Measurements from ENCODE around the gene KDM5B.
A peak's percentile ranks its signal among the peaks of the same experiment; 100 is the strongest.

The KDM5B gene

DNA sequence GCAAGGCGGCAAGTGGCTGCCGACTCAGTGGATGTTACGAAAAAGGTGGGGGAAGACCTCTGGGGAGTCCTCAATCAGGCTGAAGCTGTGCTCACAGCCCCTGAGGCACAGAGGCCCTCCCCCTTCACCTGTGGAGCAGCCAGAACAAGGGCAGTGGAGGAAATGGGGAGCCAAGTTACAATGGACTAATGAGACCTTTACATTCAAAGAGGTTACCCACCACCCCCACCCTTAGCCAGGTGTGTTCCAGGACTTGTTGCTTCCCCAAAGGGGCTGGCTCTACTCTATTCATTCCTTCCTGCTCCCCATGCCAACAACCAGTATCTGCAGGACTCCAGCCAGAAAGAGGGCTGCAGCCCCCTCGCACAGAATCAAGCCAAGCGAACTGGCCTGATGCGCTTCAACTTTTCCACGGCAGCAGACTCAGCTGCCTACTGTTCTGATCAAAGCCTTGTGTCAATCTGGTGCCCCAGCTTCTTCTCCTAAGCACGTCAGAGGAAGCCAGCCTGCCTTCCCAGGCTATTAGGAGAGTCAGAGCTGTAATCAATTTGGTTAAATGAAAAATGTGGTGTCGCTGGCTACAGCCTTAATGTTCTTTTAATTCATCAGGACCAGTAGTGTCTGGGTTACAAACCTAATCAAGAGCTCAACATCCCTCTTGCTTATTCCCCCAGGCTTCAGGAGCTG, 96.1 kb downstream of the KDM5B start:
- DNase-seq = peak; percentile 29

GRCh38 chr1:202710070-202711045, 97.9 kb downstream of the KDM5B start, which contains the start of gene SYT2:
Gene SYT2 (minus strand): TSS chr1:202710454. CDS start chr1:202605772, 104,682 bp downstream.
- DNase-seq = peak; percentile 87

DNA sequence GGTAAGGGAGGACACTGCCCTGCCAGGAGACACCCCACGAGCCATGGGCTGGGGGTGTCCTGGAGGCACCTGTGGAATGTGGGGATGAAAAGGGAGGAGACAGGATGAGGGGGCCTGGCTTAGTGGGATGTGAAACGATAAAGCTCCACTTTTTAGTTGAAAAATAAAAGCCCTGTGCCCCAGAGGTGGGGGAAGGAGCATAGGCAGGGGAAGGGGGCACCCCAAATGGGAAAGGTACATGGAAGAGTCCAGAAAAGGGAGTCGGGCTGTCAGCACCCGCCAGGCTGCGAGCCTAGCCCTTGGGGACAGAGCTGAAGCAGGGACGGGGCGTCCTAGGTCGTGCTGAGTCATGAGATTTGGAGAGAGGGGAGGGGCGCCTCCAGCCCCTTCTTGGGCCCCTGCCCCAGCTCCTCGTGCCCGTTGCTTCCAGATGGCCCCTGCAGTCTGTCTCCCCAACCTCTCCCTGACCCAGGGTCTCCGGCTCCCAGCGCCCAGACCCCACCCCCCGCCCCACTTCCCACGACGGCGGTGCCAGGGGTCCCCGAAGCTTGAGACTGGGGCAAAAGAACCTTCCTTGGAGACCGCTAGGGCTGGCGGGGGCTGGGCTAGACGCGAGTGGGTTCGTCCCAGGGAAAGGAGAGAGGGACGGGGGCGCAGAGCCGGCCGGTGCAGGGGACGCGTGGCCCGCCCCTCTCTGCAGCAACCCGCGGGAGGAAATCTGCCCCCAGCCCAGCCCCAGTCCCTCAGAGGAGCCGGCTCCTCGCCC, 98.8 kb downstream of the KDM5B start:
- DNase-seq = no peak

GRCh38 chr1:202708456-202709275, 99.6 kb downstream of the KDM5B start:
- DNase-seq = no peak

GRCh38 chr1:202706851-202707250, 101.4 kb downstream of the KDM5B start:
- no peak for DNase-seq

DNA sequence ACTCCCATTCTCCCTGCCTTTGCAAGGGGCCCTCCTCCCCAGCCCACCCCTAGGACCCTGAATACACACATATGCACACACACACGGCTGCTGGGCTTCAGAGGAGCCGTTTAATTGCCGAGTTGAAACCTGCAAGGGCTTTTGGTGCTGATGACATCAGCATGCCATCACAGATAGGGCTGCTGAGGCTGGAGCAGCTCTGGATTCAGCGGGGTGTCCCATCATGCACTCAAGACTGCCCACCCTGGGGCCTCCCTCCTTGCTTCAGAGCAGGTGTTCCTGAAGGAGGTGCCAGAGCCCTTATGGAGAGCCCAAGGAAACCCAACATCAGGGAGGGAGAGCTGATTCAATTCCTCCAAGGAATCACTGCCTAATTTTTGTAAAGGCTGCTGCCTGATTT, 103.6 kb downstream of the KDM5B start:
- DNase-seq = no peak

DNA sequence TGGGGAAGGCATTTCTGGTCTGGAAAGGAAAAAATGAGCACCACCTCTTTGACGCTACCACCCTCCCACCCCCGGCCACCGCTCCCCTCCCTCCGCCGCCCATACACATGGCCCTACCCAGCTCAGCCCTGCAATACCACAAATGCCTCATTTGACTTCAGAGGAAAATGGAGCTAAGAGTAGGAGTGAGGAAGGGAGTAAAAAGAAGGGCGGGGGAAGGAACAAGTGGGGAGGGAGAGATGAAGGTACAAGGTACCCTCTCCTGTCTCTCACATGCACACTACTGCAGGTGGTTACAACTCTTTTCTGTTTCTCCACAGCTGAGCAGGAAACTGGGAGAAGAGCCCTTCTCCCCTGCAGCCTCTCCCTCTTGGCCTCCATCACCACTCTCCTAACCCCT, 105.0 kb downstream of the KDM5B start:
- no peak for DNase-seq

GRCh38 chr1:202702088-202702487, 106.1 kb downstream of the KDM5B start:
- DNase-seq = peak; percentile 25

GRCh38 chr1:202701200-202701599, 107.0 kb downstream of the KDM5B start:
- no peak for DNase-seq

- DNase-seq = no peak
Observed at GRCh38 chr1:202700061-202700460, 108.2 kb downstream of the KDM5B start.

- DNase-seq = no peak
Observed at GRCh38 chr1:202698276-202698675, 109.9 kb downstream of the KDM5B start.

DNA sequence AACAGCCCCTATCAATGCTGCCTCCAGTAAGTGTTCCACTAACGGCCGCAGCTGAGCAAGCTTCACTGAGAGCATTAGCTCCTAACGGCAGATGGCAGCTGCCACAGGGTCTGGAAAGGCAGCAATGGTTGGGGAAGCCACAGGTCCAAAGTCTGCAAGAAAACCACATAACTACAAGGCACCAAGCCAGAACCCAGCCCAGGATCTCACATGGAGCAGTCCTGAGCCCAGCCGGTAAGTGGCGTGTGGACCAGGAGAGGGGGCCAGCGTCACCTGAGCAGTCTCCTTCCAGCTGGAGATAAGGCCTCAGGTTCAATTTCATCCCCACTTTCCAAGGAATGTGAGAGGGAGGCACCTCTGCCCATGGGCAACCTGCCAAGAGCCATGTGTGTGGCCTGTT, 111.2 kb downstream of the KDM5B start:
- DNase-seq = peak; percentile 29

- DNase-seq = peak; percentile 72
Observed at GRCh38 chr1:202694314-202694713, 113.9 kb downstream of the KDM5B start.

- peak; percentile 71 for DNase-seq
Observed at GRCh38 chr1:202692959-202693555, 115.2 kb downstream of the KDM5B start.

- peak; percentile 88 for DNase-seq
Observed at GRCh38 chr1:202691816-202692215, 116.4 kb downstream of the KDM5B start.

DNA sequence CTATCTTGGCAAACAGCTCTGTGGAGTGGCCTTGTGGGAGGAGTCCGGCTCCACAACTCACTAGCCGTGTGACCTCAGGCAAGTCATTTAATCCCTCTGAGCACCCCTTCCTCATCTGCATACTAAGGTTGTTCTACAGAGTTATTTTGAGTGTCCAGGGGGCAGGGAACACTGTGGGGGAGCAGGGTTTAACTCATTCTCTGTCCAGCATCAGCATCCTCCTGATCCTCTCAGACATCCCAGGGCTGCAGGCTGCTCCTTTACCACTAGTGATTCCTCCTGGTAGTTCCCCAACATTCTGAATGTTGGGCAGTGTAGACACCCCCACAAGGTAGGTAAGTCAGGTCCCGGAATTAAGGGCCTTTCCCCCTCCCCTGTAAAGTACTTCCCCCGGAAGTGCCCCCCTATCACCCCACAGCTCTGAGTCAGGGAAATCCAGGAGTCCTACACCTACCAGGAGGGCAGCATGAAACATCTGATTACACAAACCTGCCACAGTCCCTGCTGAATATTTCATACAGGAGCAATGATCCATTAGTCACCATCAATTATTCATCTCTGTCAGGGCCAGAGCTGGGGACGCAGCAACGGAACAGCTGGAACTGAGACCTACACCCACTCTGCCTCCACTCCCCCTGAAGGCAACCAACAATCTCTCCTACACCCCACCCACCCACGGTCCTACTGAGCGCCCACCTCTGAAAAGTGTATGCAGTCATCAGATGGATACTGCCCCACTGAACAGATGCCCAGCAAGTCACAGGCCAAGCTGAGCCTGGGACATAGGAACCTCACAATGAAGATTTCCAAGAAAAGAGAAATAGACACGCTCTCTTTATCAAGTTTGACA, 118.5 kb downstream of the KDM5B start:
- DNase-seq = peak; percentile 73

- DNase-seq = no peak
Observed at GRCh38 chr1:202689082-202689481, 119.1 kb downstream of the KDM5B start.

GRCh38 chr1:202688401-202688800, 119.8 kb downstream of the KDM5B start:
- no peak for DNase-seq

DNA sequence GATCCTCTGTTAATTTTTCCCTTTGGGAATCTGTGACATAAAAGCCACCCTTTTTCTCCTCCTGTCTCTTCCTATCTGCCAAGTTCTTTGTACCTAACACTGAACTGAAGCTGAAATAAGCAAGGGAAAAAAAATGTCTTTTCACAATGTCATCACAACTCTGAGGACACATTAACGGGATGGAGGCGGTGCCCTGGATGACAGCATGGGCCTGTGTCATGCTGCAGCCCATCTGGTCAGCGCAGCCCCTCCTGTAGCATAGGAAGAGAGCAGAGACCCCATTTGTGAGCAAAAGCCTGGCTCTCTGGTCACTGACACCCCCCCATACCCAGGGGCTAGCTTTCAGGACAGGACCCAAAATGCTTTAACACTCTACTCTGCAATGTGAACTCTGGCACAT, 120.4 kb downstream of the KDM5B start:
- no peak for DNase-seq

GRCh38 chr1:202687370-202687769, 120.9 kb downstream of the KDM5B start:
- no peak for DNase-seq

GRCh38 chr1:202685641-202686040, 122.6 kb downstream of the KDM5B start:
- peak; percentile 20 for DNase-seq
